Loucy (cell line): Measurements from ENCODE around the gene GNPTAB.
A peak's percentile ranks its signal among the peaks of the same experiment; 100 is the strongest.

ENCODE experiments used
- H2AFZ ChIP-seq: fragments of 200-600 bp; sonication (generic); 2 replicates; pipeline ENCODE4 v1.6.0; 2016; ENCODE audit warnings: antibody characterized with exemption, mild to moderate bottlenecking, low read length, moderate library complexity
- H3F3A ChIP-seq: fragments of 200-600 bp; 2 replicates; pipeline ENCODE4 v1.6.0; 2016; ENCODE audit warnings: antibody characterized with exemption, low read depth, mild to moderate bottlenecking
- H3K27me3 ChIP-seq: fragments of 200-600 bp; sonication (generic); 2 replicates; pipeline ENCODE4 v1.6.1; 2014; ENCODE audit warnings: low read length, mild to moderate bottlenecking; ENCODE audit not compliant: insufficient read depth, poor library complexity, severe bottlenecking
- H3K36me3 ChIP-seq: fragments of 200-600 bp; sonication (generic); 2 replicates; pipeline ENCODE4 v1.6.1; 2016; ENCODE audit warnings: low read length; ENCODE audit not compliant: insufficient read depth
- H3K4me1 ChIP-seq: fragments of 200-600 bp; sonication (generic); 2 replicates; pipeline ENCODE4 v1.5.1; 2014; ENCODE audit warnings: low read length, mild to moderate bottlenecking; ENCODE audit not compliant: insufficient read depth, poor library complexity, severe bottlenecking
- H3K4me2 ChIP-seq: fragments of 200-600 bp; sonication (generic); 2 replicates; pipeline ENCODE4 v1.6.0; 2014; ENCODE audit warnings: antibody characterized with exemption, low read length, low read depth, mild to moderate bottlenecking; ENCODE audit not compliant: poor library complexity, severe bottlenecking
- H3K4me3 ChIP-seq: fragments of 200-600 bp; sonication (generic); 2 replicates; pipeline ENCODE4 v1.5.1; 2014; ENCODE audit warnings: low read length, mild to moderate bottlenecking, mixed read lengths; ENCODE audit not compliant: poor library complexity, severe bottlenecking
- H3K79me2 ChIP-seq: fragments of 200-600 bp; sonication (generic); 2 replicates; pipeline ENCODE4 v1.6.1; 2014; ENCODE audit warnings: low read length; ENCODE audit not compliant: insufficient read depth
- H3K9ac ChIP-seq: fragments of 200-600 bp; sonication (generic); 2 replicates; pipeline ENCODE4 v1.6.0; 2014; ENCODE audit warnings: mild to moderate bottlenecking, low read depth, low read length, moderate library complexity; ENCODE audit not compliant: poor library complexity, severe bottlenecking
- H3K9me2 ChIP-seq: fragments of 200-600 bp; sonication (generic); replicated peaks from 2 replicates; pipeline ENCODE4 v1.6.1; 2016; ENCODE audit warnings: low read depth, low read length, mixed read lengths
- H3K9me3 ChIP-seq: fragments of 200-600 bp; sonication (generic); 2 replicates; pipeline ENCODE4 v1.6.1; 2014; ENCODE audit warnings: mild to moderate bottlenecking, antibody characterized with exemption, low read length, low read depth; ENCODE audit not compliant: insufficient read depth
- H4K20me1 ChIP-seq: fragments of 200-600 bp; sonication (generic); 2 replicates; pipeline ENCODE4 v1.6.0; 2014; ENCODE audit warnings: antibody characterized with exemption, low read length, mild to moderate bottlenecking; ENCODE audit not compliant: insufficient read depth, poor library complexity, severe bottlenecking
- EZH2phosphoT487 ChIP-seq: fragments of 200-600 bp; IDR thresholded peaks from 2 replicates; pipeline ENCODE4 v1.6.1; 2018; ENCODE audit warnings: antibody characterized with exemption, mild to moderate bottlenecking, moderate library complexity, borderline replicate concordance
- TF ChIP-seq, protein P1 (sequence below): fragments of 200-600 bp; sonication (generic); conservative IDR thresholded peaks from 2 replicates; pipeline ENCODE4 v1.5.1; 2014; ENCODE audit warnings: mild to moderate bottlenecking, antibody characterized with exemption, low read length

Gene GNPTAB

DNA sequence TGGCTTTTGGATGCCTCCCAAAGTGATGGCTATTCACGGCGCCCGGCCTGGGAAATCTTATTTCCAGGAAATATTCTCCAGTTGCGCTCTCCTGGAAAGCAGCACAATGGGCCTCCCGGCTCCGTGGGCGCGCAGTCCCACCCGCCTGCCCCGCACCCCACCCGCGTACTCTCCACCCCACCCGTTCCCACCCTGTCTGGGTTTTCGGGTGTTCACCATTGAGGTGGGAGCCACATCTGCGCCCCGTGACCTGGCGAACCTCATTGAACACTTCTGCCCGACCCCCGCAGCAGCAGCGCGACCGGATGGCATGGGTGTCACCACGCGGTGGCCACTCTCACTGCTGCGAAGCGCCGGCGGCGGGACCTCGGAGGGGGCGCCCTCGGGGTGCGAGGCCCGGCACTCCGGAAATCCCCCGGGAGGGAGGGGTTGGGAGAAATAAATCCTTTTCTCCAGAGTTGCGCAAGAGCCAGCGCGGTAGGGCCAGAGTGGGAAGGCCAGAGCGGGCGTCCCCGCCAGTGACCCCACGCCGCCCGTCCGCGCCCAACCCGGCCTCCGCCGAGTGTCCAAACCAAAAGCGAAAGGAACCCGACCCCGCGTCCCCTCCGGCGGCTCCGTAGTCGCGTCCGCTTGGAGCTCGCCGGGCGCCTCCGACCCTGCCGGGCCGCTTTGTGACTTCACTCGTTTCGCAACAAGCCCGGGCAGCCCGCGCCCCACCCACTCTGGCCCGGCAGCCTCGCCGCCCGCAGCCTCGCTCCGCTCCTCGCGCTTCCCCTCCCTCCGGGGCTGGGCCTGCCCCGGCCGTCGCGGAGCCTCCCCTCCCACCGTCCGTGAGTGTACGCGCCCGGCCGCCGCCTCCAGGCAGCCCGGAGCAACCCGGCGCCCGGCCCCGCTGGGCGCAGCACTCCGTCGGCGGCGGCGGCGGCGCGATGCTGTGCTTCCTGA, 46.4 kb upstream of the GNPTAB start, which contains the start of gene DRAM1:
DRAM1 (plus strand) TSS at position 720 of the 945 bp plus-strand sequence; CDS start at position 930, 210 bp downstream.
- TF ChIP-seq EZH2phosphoT487, result no peak
- TF ChIP-seq, protein P1, sequence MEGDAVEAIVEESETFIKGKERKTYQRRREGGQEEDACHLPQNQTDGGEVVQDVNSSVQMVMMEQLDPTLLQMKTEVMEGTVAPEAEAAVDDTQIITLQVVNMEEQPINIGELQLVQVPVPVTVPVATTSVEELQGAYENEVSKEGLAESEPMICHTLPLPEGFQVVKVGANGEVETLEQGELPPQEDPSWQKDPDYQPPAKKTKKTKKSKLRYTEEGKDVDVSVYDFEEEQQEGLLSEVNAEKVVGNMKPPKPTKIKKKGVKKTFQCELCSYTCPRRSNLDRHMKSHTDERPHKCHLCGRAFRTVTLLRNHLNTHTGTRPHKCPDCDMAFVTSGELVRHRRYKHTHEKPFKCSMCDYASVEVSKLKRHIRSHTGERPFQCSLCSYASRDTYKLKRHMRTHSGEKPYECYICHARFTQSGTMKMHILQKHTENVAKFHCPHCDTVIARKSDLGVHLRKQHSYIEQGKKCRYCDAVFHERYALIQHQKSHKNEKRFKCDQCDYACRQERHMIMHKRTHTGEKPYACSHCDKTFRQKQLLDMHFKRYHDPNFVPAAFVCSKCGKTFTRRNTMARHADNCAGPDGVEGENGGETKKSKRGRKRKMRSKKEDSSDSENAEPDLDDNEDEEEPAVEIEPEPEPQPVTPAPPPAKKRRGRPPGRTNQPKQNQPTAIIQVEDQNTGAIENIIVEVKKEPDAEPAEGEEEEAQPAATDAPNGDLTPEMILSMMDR, result peak; percentile 31; the same call in 1 of the 2 replicates
- Histone ChIP-seq H3K27me3 (no peaks in the 10 kb centered on the region), H3K9ac (peak within 1 kb of the TSS; percentile 93), H3K4me1 (peaks cover 7% of the 10 kb centered on the region), H3K9me2 (no peaks in the 10 kb centered on the region), H2AFZ (peak within 1 kb of the TSS; percentile 82), H3K4me2 (peak within 1 kb of the TSS; percentile 75), H3F3A (no peaks in the 10 kb centered on the region; the same call in 1 of the 2 replicates), H3K9me3 (no peaks in the 10 kb centered on the region), H3K79me2 (no peaks in the 10 kb centered on the region), H3K36me3 (no peaks in the 10 kb centered on the region), H4K20me1 (no peaks in the 10 kb centered on the region), H3K4me3 (peak within 1 kb of the TSS; percentile 79)

DNA sequence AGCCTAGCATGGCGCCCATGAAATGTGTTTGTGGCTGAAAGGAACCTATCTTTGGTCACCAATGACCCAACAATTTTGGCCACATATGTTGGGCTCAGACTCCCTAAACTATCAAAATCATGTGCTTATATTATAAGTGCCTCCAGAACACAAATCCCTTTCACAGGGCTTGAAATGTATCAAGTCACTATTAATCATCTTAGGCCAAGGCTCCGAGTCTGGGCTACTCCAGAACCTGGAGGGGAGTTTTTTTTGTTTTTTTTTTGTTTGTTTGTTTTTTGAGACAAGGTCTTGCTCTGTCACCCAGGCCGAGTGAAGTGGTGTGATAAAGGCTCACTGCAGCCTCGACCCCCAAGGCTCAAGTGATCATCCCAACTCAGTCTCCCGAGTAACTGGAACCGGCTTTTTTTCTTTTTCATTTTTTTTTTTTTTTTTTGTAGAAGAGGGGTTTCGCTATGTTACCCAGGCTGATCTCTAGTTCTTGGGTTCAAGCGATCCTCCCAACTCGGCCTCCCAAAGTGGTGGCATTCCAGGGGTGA, 45.6 kb upstream of the GNPTAB start:
- no peaks in the 10 kb centered on the region for H3K79me2 ChIP-seq
- no peaks in the 10 kb centered on the region for H4K20me1 ChIP-seq
- H3K4me3 ChIP-seq, result peak overlapping the region; percentile 79
- H3K27me3 ChIP-seq, result no peaks in the 10 kb centered on the region
- H3K9me3 ChIP-seq, result no peaks in the 10 kb centered on the region
- H3K36me3 ChIP-seq, result no peaks in the 10 kb centered on the region
- peak overlapping the region; percentile 82 for H2AFZ ChIP-seq
- H3K9me2 ChIP-seq, result no peaks in the 10 kb centered on the region
- TF ChIP-seq EZH2phosphoT487, result no peak
- TF ChIP-seq, protein P1, result no peak
- H3K9ac ChIP-seq, result peak overlapping the region; percentile 93
- H3K4me1 ChIP-seq, result peaks cover 7% of the 10 kb centered on the region
- peak overlapping the region; percentile 75 for H3K4me2 ChIP-seq
- H3F3A ChIP-seq, result no peaks in the 10 kb centered on the region; the same call in 1 of the 2 replicates

DNA sequence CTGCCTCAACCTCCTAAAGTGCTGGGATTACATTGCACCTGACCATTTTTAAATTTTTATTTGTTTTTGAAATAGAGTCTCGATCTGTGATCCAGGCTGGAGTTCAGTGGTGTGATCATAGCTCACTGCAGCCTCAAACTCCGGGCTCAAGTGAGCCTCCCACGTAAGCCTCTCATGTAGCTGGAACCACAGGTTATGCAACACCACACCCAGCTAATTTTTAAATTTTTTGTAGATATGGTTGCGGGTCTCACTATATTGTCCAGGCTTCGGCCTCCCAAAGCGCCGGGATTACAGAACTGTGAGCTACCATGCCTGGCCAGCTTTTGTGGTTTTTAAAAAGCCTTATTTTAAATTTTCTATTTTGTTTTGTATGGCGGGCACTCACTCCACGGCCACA, 44.4 kb upstream of the GNPTAB start:
- H3K9ac ChIP-seq, result no peak overlapping the region
- H3K79me2 ChIP-seq, result no peaks in the 10 kb centered on the region
- no peak overlapping the region for H3K4me2 ChIP-seq
- H3K4me1 ChIP-seq, result peaks cover 7% of the 10 kb centered on the region
- H3K9me2 ChIP-seq, result no peaks in the 10 kb centered on the region
- H3K27me3 ChIP-seq, result no peaks in the 10 kb centered on the region
- H3K4me3 ChIP-seq, result no peak overlapping the region
- H4K20me1 ChIP-seq, result no peaks in the 10 kb centered on the region
- H2AFZ ChIP-seq, result no peak overlapping the region
- TF ChIP-seq, protein P1, result no peak
- no peak for TF ChIP-seq EZH2phosphoT487
- H3K9me3 ChIP-seq, result no peaks in the 10 kb centered on the region
- H3F3A ChIP-seq, result no peaks in the 10 kb centered on the region
- no peaks in the 10 kb centered on the region for H3K36me3 ChIP-seq
